OCI-M1 (cell line): ENCODE data around the gene NR1D1.

Experiments used
- DNase-seq: peaks from one replicate; lab custom pipeline; 2025; lab: John Stamatoyannopoulos, UW

Gene NR1D1

DNA sequence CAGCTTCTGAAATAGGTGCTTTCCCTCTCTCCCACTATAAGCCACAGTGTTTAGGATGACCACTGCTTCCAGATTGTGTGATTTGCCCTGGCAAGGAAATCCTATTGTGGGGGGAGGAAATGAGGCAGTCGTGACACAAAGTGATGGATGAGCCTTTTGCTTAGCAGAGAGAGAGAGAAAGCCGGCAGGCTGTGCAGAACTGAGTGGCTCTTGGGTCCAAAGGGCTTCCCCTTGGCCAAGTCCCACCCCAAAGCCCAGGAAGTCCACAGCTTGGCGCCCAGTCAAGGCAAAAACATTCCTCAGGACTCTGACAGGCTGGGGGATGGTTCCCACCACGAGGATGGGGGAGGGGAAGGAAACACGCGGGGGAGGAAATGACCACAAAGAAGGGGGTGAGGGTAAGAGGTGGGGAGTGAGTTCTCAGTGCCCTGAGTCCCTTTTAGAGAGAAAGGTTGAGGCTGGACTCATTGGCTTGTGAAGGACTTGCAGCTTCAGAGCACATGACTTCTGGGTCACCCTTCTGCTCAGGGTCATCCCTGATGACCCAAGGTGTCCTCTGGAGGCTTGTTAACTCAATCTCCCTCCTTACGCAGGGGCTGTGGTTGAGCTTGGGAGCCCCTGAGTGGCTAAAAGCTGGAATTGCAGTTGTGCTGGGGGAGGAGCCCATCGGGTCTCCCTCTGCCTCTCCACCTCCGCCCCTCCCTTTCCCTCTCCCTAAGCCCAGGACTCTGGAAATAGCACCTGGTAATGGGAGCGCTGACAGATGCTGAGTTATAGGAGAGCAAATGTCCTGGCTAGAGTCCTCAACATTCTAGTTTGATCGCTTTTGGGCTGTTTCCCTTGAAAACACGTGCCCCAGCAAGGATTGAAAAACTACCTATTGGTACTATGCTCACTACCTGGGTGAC is 11.1 kb upstream of the NR1D1 start:
- DNase-seq, result peak; percentile 96

DNA sequence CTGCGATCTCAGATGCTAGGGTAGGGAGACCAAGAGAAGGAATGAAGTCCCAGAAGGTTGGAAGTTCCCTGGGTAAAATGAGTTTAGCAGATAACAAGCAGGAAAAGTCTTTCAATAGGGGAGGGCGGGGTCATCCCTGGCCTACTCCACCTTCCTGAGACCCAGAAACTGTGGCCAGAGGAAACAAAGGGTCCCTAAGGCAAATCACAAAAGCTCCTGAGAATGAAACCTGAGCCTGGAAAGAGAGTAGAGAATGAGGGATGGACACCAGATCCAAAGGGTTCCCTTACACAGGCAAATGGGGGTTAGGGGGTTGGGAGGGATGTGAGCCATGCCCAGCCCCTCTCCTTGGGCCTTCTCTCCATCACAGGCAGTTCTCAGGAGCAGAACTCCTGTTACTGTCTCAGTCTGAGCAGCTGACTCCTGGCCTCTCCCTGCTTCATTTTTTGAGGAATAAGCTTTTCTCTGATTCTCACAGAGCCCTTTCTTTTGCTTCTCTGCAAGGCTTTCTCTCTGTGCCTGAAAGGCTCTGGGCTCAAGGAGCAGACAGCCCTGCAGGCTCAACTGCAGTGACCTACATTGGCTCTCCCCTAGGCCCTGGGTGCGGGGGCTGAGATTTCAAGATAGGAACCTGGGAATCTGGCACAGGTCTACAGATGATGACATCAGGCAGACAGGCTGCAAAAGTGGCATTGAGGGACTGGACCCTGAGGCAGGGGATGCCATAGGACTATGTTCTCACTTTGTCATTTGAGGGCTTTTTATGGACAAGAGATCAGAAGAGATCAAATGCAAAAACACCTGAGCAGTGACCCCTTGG is 9.8 kb upstream of the NR1D1 start:
- peak; percentile 14 for DNase-seq

DNA sequence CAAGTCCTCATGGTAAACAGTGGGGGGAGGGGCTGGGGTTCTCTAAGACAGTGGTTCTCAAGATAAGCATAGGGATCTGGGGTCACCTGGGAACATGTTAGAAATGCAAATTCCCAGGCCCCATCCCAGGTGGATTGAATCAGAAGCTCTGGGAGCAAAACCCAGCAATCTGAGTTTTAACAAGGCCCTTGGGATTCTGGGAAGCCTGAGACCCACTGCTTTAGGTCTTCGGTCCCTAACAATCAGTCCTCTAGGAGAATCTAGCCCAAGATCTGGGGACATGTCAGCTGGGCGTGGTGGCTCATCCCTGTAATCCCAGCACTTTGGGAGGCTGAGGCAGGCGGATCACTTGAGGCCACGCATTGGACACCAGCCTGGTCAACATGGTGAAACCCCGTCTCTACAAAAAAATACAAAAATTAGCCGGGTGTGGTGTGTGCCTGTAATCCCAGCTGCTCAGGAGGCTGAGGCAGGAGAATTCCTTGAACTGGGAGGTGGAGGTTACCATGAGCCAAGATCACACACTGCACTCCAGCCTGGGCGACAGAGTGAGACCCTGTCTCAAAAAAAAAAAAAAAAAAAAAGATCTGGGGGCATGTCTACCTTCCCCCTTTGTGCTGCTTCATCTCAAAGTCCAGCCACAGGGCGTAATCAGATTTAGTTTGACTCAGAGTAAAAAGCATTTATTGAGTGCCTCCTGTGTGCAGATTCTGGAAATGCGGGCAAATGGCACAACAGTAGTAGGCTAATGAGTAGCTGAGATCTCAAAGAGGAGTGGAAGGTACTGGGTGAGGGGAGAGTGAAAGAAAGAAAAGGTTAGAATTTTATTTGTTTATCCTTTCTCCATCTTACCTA is 8.8 kb upstream of the NR1D1 start:
- peak; percentile 64 for DNase-seq

DNA sequence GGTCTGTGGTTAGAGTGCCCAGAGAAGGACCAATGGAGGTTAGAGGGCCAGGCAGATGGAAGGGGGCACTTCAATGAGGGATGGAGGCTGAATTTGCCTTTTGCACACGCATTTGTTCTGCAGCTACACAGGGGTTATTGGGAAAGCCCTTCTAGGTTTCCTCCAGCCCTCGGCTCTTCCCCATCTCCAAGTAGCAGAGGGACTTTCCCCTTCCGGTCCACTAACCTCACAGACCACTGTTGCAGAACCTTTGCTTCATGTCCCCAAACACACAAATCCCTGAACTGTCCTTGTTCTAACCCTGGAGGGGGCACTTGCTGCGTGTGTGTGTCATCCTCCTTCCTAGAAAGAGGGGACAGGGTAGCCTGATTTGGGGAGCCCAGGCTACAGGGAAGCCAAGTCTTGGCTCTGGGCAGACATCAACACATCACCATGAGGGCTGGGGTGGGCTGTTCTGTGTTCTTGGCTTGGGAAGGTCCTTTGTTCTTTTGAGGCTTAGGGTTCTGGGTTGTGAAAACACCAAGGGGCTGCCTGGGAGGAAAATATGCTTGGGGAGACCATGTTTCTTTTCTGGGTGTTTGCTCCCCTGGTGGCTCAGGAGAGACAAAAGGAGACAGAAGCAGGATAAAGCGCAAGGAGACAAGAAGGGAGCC is 7.3 kb upstream of the NR1D1 start:
- DNase-seq, result no peak

DNA sequence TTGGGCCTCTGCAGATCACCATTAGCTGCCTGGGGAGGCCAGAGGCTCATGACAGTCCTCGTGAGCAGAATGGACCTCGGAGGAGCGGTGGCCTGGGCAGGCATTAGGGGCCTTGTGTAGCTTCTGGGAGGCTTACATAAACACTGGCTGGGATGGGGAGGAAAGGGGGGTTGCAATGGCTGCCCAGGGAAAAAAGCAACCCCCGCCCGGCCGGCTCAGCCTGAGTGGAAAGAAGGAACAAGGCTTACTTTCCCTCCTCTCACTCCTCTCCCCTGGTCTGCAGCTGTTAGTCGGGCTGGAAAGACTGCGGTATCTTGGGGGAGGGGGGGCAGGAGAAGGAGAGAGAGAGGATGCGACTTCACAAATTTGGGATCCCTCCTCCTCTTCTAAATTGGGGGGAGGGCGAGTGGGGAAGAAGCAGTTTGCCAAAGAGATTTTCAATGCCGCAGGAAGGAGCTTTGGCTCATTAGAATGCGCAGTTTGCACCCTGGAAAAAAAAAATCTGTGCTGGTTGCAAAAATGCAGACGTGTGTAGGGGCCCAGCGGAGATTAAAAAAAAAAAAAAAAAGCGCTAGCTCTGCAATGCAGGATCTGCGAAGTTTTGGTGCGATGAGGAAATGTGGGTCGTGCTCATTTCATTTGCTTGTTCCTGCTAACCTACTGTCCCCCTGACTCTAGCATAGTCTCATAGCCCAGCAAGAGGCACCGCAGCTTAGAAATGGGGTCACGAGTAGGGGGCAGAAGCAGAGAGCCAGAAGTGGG is 6.6 kb upstream of the NR1D1 start:
- no peak for DNase-seq

DNA sequence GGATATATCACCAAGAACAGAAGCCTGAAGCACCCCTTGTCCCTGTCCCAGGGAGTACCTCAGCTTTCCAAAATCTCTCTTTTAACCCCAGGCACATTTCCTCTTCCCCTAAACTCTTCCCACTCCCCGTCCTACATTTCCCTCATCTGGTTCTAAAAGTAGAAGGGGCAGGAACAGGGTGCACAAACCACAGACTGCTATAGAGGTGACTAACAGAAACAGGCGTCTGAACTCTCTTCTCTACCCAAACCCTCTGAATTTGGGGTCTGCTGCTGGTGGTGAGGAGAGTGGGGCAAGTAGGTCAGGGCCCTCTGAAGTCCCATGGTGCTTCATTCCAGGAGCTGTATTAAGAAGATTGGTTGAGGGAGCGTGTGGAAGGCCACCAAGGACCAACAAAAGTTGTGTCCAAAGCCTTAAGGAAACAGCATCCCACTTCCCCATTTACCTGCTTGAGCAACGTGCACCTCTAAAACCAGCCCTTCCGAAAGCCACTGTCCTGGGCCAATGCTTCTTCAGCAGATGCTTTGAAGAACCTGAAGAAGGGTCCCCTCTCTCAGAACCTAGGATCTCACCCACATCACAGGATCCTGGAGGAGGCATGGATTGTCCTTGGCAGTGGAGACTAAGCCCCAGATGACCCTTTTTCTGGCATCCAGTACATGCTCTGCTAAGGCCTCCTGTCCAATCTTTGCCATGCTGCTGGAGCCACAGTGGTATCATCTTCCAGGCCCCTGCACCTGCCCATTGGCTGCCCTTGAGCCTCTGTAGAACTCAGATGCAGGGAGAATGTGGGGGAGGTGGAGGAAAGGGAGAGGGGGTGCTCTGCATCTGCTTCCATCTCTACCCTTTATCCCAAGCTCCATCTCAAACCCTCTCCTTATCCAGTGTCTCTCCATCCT is 5.7 kb upstream of the NR1D1 start:
- no peak for DNase-seq

DNA sequence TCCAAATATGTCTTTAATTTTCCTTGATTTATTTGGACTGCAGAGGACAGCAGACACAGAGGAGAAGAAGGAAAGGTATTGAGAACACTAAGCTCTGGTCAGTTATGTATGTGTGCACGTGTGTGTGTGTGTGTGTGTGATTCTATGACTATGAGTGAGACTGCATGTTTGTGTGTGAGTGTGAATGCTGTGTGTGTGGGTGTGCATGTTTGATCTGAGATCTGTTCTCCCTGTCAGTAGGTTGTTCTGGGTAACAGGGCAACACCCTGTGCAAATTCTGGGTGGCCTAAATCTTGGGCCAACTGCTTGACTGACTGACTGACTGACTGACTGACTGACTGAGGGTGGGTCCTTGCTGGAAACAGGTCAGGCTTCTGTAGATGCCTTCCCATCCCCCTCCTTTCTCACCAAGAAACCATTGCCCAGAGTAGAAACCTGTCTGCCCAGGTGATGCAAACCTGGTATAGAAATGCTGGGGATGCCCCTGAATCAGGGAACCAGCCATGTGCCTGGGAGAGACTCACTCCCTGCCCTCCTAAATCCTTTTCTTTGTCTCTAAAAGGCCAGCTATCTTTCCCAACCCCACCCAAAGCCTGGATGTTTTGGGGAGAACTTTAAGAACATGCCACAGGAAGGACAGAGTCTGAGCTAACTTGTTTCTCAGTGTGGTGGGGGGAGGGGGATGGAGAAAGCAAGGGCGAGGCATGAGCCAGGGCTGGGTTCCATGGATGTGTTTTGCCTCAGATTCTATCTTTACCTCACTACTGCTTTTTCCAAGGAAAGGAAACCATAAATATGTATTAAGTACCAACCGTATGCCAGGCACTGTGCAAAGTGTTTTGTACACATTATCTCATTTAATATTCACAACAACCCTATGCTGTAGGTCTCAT is 4.5 kb upstream of the NR1D1 start:
- peak; percentile 15 for DNase-seq

DNA sequence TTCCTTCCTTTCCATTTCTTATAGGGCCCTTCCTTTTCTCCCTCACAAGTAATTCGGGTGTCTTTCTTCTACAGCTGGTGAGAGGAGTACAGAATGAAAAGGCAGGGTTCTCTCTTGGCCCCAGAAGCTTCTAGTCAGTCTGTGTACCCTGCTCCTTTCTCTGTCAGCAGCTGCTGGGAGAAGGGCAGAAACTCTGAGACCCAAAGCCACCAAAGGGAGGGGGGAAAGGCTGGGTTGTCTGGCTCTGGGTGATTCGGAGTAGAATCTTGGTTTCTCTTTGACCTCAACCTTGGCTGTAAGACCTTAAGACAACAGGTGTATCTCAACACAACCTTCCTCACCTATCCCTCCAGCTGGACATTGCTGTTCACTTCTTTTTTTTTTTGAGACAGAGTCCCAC is 3.3 kb upstream of the NR1D1 start:
- no peak for DNase-seq

DNA sequence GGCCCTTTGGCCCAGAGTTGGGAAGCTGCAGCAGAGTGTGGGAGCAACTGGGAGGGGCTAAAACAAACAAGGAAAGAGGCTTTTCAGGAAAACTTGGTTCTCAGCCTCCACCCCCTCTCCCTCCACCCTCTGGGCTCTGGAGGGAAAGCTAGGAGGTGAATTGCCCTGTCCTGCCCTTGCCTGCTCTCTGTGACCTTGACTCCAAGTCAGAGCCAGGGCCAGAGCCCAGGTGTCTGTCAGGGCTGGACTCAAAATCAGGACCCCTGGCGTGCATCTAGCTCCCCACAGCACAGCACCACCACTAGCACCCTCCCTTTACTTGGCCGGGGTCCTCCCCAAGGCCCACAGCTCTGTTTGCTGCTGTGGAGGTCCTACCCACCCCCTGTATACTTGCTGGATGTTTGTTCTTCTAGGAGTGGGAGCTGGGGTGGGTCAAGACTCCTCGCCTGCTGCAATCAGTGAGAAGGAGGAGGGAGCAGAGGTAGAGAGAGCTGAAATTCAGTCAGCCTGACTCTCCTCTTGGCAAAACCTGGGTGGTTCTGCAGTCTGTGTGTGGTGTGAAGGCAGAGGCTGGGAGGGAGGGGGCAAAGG is 2.8 kb upstream of the NR1D1 start:
- no peak for DNase-seq

DNA sequence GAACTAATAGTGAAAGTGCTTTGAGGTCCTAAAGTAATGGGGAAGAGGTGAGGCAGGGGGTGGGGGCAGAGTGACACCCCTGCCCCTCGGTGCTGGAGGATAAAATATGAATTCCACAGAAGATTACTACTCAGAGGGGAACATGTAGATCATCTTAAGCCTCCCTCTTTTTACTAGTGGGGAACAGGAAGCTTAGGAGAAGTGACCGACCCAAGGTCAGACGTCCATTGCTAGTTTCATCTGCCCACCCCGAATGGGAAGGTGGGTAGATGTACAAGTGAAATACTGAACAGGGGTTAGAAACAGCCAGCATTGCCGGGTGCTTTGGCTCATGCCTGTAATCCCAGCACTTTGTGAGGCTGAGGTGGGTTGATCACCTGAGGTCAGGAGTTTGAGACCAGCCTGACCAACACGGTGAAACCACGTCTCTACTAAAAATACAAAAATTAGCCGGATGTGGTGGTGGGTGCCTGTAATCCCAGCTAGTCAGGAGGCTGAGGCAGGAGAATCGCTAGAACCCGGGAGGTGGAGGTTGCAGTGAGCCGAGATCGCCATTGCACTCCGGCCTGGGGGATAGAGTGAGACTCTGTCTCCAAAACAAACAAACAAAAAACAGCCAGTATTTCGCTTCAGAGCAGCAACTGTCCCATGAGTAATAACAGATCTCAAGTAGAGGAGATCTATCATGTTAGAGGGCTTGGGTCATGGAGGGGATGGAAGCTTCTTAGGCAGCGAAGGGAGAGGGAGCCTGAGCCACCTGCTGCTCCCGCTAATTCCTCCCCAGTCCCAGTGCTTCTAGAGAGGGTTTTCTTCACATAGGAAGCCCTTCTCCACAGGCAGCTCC is 1.2 kb upstream of the NR1D1 start:
- DNase-seq, result no peak

DNA sequence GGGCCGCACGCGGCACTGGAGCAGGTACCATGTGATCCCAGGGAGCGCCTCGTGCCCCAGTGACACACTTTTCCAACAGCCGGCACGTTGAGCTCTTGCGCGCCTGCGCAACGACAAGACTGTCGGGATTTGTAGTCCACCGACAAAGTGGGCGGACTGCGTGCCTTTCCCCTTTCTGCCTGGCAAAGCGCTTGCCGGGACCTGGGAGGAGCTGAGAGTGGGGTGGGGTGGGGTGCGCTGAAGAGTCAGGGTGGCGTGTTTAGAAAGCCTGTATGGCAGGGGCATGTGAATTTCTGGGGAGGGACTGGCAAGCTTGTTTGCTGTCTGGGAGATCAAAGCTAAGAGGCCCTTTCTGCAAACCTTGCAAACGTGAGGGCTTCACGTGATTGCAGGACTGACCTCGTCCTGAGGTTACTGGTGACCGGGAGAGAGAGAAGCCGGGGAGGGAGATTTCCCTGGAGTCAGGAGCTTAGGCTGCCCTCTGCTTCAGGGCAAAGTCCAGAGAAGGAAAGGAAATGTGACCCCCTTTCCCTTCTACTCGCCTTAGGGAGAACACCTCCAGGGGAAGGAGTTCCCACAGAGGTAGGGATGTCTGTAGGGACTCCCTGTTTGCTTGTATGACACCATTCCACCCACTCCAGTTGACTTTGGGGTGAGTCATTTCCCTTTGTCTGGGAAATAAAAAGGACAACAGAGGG is 429 bp upstream of the NR1D1 start:
- DNase-seq, result peak; percentile 96

DNA sequence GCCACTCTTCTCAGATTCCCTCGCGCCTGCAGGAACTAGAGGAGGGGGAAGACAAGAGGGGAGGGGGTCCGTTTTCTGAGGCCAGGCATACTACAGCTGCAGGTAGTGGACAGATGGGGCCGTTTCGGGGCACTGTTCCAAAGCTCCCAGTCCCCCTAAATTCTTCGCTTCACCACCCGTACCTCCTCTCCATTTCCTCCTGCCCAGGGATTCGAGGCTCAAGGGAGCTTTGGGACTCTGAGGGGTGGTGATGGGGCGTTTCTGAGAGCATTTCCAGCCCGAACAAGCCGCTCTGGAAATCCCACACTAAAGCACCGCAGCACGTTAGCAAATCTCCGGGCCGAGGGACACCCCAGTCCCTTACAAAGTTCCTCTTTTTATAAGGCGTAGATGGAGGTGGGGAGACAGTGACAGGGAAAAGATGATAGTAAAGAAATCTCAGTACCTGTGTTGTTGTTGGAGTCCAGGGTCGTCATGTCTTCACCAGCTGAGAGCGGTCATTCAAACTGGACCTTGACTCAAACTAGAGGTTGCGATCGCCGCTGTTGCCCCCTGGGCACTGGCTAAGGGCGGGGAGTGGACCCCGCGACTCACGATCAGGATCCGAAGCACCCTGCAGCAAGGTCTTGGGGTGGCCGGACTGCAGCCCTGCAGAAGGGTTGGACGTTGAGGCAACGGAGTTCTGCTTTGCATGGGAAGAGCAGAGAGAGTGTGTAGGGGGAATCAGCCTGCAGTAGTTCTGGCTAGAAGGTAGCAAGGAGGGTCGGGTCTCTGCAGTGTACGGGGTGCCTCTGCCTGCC is 570 bp downstream of the NR1D1 start:
- DNase-seq, result peak; percentile 65

DNA sequence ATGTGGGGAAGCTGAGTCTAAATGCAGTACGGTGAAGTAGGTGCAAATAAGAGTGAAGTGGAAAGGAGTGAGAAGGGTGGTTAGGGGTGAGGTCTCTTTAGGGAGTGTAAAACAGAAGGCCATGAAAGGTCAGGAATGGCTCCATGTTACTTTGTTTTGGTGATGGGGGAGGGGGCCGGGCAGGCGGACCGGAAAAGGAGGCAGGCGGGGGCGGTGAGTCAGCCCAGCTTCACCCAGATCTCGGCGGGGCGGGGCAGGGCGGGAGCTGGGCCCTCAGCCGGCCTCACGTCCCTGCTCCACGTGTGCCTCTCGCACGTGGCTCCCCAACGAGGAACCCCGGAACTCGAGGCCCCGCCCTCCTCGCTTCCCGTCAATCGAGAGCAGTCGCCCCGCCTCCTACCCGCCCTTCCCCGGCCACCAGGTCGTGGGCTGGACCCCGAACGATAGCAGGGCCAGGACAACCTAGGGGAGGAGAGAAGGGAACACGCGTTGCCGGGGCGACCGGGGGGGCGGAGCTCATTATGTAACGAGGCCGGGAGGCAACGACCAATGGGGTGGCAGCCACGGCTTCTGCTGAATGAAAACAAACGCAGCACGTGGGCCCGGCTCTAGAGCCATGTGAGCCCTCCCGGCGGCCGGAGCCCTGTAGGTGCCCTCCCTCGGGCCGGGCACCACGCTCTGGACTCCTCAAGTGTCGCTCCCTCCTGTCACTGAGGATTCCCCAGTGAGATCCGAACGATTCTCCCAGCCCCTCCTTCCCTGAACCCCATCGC is 1.4 kb downstream of the NR1D1 start:
- DNase-seq, result peak; percentile 99

DNA sequence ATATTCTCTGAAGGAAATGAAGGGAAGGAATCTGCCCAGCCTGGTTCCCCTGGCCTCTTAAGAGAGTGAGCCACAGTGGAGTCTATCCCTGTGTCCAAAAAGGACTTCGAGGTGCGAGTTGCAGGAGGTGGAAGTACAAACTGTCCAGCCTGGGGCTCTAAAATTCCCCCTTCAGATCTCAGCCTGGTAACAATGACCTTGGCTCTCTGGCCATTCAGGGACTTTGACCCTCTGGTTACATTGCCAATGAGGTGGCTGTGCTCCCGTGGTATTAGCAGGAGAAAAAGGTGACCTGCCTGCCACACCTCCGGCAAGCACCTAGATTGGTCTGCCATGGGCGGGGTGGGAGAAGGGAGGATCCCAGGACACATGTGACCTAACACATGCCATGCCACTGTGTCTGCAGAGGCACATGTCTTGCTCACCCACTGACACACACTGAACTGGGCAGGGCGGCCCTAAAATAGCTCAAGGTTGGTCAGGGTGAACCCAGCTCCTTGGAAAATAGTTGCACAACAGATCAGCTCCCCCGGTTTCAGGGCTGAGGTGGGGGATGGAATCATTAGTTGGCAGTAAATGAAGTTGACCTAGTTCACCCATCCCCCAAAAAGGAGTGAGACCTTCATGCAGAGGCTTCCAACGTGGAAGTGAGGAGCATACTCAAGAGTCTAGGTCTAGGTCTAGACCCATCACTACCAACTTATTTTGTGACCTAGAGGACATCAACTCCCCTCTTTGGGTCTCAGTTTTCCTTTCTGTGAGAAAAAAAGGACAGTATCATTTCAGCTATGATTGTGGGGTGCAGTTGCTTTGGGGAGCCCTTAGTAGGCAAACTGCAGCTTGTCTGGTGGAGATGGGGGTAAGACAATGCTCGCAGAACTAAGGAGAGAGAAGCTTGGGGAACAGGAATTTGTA is 2.2 kb downstream of the NR1D1 start:
- peak; percentile 66 for DNase-seq
